ENCODE results near the gene CRYBB3.
"Not testable (repeated sequence)": the region's sequence is repeated elsewhere in the genome, so short reads cannot be mapped to it uniquely, and the experiment has no call there.

CRYBB3 gene

GRCh38 chr22:25232301-25232700 lies 32.6 kb downstream of the CRYBB3 start:
- peak; percentile 80 for DNase-seq (ENCODE audit: low read depth)
- no peak overlapping the region for H3K4me3 ChIP-seq (ENCODE audit: low read length)
- TF ChIP-seq, protein P1, sequence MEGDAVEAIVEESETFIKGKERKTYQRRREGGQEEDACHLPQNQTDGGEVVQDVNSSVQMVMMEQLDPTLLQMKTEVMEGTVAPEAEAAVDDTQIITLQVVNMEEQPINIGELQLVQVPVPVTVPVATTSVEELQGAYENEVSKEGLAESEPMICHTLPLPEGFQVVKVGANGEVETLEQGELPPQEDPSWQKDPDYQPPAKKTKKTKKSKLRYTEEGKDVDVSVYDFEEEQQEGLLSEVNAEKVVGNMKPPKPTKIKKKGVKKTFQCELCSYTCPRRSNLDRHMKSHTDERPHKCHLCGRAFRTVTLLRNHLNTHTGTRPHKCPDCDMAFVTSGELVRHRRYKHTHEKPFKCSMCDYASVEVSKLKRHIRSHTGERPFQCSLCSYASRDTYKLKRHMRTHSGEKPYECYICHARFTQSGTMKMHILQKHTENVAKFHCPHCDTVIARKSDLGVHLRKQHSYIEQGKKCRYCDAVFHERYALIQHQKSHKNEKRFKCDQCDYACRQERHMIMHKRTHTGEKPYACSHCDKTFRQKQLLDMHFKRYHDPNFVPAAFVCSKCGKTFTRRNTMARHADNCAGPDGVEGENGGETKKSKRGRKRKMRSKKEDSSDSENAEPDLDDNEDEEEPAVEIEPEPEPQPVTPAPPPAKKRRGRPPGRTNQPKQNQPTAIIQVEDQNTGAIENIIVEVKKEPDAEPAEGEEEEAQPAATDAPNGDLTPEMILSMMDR (IDR thresholded peaks at IDR 0.05; ENCODE audit: insufficient read depth, low read depth, low read length, missing control alignments), result no peak

- not testable (repeated sequence) for H3K4me3 ChIP-seq (ENCODE audit: low read length); DNase-seq (ENCODE audit: low read depth)
These were observed 34.0 kb downstream of the CRYBB3 start for GRCh38 chr22:25233706-25234105.

- TF ChIP-seq, protein P1 (IDR thresholded peaks at IDR 0.05; ENCODE audit: insufficient read depth, low read depth, low read length, missing control alignments), result peak; percentile 69
- H3K4me3 ChIP-seq (ENCODE audit: low read length), result no peak overlapping the region
- peak; percentile 81 for DNase-seq (ENCODE audit: low read depth)
These were observed 36.1 kb downstream of the CRYBB3 start for GRCh38 chr22:25235547-25236290.

- TF ChIP-seq, protein P1 (IDR thresholded peaks at IDR 0.05; ENCODE audit: insufficient read depth, low read depth, low read length, missing control alignments), result no peak
- DNase-seq (ENCODE audit: low read depth), result no peak
- no peak overlapping the region for H3K4me3 ChIP-seq (ENCODE audit: low read length)
These were observed 36.8 kb downstream of the CRYBB3 start for GRCh38 chr22:25236417-25236816.

DNA sequence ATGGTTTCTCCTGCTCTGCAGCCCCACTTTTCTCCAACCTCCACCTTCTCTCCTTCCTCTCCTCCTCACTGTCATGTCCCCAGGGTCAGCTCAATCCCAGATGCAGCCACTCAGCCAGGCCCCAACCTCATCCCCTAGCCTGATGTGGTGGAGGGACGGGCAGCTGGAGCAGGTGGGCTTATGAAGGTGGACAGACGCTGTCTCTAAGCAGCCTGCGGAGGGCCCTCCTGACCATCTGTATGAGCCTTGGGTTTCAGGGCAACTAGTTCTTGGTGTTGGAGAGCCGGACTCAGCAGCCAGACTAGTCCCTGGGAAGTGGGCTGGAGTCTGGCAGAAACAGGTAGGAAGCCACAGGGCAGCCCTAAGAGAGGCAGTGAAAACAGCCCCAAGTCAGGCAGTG lies 37.8 kb downstream of the CRYBB3 start:
- H3K4me3 ChIP-seq (ENCODE audit: low read length), result no peak overlapping the region
- DNase-seq (ENCODE audit: low read depth), result no peak
- TF ChIP-seq, protein P1 (IDR thresholded peaks at IDR 0.05; ENCODE audit: insufficient read depth, low read depth, low read length, missing control alignments), result no peak

DNA sequence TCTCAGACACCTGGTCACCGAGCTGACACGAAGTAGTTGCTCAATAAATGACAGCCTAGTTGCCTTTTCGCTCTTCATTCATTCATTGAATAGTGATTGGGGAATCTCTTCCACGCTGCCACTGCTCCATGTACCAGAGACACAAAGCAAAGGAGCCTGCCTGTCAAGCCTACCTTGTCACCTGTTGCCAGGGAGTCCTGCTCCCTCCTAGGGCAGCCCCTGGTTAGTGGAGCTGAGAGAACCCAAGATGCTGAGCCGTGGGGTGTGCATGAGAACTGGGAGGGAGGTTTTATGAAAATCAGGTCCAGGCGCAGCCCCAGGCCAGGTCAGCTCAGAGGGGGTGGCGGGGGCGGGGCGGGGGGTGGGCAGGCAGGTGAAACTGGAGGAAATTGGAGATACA lies 38.4 kb downstream of the CRYBB3 start:
- DNase-seq (ENCODE audit: low read depth); H3K4me3 ChIP-seq (ENCODE audit: low read length): not testable (repeated sequence)

- DNase-seq (ENCODE audit: low read depth); H3K4me3 ChIP-seq (ENCODE audit: low read length): not testable (repeated sequence)
These were observed 55.5 kb downstream of the CRYBB3 start for GRCh38 chr22:25255169-25255568.
